Measurements from ENCODE around the gene U2AF1.
"Not testable (repeated sequence)": the region's sequence is repeated elsewhere in the genome, so short reads cannot be mapped to it uniquely, and the experiment has no call there.

The U2AF1 gene, protein sequence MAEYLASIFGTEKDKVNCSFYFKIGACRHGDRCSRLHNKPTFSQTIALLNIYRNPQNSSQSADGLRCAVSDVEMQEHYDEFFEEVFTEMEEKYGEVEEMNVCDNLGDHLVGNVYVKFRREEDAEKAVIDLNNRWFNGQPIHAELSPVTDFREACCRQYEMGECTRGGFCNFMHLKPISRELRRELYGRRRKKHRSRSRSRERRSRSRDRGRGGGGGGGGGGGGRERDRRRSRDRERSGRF

DNA sequence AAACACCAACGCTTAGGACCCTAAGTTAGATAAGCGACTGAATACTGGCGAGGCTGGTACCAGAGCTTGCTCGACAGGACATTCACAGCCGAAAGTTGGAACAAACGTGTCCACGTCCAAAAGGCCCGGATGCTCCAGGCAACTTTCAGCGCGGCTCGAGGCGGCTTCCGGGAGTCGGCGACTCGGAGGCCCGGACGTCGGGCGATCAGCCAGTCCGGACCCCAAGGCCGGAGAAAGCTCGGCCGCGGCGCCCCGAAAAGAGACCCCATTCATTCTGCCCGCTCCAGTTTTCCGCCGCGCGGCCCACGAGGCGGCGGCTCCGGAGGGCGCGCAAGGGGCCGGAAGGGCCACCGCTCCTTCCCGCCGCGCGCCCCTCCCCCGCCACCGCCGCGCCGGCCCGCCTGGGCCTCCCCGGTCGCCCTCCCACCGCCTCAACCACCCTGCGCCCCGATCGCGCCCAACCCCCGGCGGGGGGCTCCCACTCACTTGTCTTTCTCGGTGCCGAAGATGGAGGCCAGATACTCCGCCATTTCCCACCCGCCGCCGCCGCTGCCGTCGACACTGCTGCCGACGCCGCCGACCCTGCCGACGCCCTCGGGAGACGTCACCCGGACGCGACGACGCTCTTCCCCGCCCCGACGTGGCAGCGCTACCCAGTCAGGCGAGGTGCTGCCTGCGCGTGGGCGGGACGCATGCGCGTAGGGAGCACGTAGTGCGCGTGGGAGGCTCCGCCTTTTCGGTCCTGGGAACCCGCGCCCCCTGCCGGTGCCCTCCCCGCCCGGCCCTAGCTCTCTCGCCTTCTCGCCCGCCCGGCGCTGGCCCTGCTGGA lies at the start of gene U2AF1:
TSS of gene U2AF1 (minus strand) at position 606 of the 829 bp plus-strand sequence. CDS start at position 530, 76 bp downstream.
- not testable (repeated sequence) for DNase-seq

DNA sequence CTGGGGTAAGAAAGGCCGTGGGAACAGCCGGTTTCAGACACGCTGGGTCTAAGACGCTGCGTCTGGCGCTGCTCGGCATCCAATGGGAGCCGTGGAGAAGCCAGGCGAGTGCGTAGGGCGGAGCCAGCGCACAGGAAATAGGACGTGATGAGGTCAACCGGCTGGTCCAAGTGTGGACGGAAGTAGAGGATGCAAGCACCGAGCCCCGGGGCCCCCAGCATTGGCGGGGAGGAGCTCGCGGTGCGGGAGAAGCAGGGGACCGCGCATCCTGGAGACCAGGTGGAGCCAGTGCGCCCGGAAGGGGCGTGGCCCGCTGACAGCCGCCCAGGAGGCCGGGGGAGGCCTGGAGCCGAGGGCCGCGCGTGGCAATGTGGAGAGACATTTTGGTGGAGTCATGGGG lies 46.2 kb upstream of the U2AF1 start:
- DNase-seq = not testable (repeated sequence)

DNA sequence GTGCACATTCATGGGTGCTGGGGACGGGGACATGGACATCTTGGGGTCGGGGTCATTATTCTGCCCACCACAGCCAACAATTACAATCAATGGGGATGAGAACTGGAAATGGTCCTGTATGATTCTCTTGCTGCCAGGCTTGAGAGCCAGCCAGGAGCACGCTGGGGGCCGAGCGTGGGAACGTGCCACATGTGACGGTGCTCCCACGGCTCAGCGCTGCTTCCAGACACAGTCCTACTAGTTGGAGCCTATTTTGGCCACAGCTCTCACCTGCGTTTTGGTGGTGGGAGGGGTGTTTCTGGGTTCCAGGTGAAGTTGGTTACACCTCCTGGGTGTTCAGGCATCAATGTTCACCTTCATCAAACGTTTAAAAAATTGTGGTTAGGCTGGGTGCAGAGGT lies 42.0 kb upstream of the U2AF1 start:
- DNase-seq = not testable (repeated sequence)

DNA sequence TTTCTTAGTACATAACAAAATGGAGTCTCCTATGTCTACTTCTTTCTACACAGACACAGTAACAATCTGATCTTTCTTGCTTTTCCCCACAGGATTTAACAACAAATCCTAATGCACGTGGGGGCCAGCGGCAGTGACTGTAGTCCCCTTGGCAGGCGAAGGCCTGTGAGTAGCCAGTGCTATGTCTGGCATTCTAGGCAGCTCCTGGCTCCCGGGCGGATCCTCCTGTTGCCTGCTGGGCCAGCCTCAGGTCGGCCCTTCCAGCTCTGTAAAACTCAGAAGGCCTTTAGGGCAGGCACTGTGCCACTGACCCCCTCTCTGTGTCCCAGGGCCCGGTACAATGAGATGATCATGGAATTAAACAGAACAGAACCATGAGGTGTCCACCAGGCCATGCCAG lies 40.6 kb upstream of the U2AF1 start:
- DNase-seq = not testable (repeated sequence)

DNA sequence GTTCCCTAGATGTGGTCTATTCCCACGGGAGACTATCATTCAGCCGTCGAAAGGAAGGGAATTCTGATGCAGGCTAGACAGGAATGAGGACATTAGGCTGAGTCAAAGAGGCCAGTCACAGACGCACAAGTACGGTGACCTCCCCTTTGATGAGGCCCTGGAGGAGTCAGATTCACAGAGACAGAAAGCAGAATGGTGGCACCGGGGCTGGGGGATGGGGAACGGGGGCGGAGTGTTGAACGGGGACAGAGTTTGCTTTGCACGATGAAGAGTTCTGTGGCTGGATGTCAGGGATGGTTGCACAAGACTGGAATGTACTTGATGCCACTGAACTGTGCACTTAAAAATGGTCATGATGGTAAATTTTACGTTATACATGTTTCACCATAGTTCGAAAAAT lies 39.3 kb upstream of the U2AF1 start:
- not testable (repeated sequence) for DNase-seq

DNA sequence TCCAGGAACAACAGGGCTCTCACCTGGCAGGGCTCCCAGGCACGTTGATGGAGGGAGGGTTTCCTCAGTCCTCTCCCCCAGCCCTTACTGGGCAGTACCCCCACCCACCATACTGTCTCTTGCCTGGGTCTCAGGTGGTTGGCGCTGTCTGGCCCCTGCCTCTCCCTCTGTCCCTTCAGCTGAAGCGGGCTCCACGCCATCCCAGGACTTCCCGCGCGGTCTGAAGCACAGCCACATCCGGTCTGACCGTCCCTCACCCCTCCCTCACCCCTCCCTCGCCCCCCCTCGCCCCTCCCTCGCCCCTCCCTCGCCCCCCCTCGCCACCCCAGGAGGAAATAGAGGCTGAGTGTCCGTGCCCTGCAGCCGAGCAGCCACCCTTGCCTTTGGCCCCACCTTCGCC lies 34.0 kb upstream of the U2AF1 start:
- DNase-seq = not testable (repeated sequence)

DNA sequence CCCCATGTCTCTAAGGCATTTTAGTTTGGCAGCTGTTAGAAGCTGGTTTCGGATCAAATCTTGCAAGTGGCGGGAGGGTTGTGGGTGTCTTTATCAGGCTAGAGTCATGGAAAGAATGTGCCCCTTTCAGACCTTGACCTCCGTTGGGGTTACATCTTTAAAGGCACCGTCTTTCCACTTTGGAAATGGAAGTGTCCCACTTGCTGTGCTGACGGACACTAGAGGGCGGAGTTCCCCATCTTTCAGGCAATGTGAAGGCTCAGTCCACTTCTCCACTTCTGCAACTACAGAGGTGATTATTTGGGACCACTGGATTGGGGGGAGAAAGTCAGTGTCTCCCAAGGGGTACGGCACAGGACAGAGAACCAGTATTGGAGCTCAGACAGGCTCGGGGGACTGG lies 31.6 kb upstream of the U2AF1 start:
- DNase-seq = not testable (repeated sequence)

DNA sequence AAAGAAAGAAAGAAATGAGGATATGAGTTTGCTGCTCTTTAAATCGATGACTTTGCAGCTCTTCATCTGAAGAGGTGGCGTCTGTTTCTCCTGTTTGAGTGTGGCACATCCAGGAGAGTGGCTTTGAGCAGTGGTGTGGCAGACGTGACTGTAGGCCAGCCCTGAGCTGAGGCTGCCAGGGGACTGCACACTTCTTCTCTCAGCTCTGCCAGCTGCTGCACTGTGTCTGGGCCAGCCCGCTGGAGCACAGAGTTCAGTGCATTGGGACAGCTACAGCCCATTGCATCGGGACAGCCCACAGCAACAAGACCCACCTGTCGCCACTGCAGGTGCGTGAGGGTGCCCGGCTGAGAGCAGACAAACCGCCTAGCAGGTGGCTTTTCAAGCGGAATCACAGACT lies 27.1 kb upstream of the U2AF1 start:
- not testable (repeated sequence) for DNase-seq

DNA sequence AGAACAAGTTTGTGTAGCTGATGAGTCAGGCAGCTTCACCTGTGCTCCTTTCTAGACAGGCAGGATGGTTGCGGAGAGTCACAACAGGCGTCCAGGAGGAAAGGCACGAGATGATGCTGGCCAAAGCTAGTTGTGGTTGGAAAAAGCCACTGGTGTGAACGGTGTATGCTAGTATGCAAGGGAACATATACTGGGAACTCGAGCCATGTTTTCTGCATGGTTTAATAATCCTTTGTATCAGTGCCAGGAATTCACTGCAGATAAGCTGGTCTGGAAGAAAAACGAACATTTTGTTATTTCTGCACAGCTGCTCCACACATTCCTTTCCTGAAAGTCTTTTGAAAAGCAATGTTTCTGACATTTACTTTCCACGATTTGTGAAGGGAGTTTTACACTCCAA lies 22.7 kb upstream of the U2AF1 start:
- DNase-seq = not testable (repeated sequence)

DNA sequence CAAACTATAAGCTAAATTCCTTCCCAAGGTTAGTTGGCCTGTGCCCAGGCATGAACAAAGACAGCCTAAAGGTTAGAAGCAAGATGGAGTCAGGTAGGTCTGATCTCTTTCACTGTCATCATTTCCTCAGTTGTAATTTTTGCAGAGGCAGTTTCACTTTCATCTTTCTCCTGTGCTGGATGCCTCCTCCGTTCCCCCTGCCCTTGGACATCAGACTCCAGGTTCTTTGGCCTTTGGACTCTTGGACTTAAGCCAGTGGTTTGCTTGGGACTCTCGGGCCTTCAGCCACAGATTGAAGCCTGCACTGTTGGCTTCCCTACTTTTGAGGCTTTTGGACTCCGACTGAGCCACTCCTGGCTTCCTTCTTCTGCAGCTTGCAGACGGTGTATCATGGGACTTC lies 8.6 kb upstream of the U2AF1 start:
- not testable (repeated sequence) for DNase-seq

DNA sequence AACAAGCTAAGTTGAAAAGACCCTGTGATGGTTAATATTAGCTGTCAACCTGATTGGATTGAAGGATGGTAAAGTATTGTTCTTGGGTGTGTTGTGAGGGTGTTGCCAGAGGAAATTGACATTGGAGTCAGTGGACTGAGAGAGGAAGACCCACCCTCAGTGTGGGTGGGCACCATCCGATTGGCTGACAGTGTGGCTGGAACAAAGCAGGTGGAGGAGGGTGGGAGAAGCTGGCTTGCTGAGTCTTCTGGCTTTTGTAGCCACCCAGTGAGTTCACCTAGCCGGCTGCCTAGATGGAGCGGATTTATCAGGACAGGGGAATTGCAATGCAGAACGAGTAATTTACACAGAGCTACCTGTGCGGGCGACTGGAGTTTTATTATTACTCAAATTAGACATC lies 7.1 kb upstream of the U2AF1 start:
- DNase-seq = not testable (repeated sequence)

DNA sequence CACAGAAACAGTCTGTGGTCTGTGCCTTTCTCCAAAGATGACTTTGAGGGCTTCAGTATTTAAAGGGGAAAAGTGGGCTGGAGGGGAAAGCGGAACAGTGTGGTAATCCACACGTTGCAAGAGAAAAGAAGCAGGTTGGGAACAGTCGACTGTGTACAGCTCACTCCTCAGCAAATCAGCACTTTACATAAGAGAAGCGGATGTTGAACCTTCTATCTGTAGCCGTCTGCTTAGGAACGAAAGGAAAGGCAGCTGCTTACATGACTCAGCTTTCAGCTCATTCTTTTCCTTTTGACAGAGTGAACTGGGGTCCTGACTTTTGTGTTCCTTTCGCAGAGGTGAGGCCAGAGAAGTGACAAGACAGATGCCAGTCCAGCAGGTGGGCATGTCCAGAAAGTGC lies 1.6 kb upstream of the U2AF1 start:
- DNase-seq = not testable (repeated sequence)

DNA sequence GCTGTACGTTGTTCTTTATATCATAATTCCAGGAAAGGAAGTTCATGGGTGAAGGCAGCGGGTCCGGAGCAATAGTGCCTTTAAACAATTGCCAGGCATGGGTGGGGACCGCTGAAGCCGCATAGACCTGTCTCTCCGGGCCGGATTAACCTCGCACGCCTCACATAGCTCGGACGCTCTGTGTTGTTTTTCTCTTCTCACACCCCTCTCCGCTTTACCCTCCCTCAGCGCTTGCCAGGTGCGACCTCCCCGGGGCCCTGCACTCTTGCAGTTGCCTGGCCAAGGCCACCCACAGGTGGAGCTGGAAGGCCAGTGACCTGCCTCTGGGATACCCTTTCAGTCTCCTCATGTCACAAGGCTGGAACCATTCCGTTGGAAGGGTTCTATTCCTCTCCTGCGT lies 807 bp upstream of the U2AF1 start:
- not testable (repeated sequence) for DNase-seq

DNA sequence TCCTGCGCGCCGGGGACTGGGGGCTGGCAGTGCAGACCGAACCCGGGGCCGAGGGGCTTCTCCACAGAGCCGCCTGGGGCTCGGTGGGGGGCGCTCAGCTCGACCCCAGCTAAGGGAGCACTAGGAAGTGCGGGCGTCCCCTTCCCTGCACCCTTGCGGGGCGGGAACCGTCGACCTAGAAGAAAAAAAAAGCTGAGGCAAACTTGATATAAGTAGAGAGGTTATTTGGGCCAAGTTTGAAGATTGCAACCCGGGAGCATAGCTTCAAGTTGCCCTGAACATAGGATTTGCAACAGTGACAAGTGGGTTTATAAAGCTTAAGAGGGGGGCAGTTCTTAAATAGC lies 396 bp upstream of the U2AF1 start:
- DNase-seq = not testable (repeated sequence)

DNA sequence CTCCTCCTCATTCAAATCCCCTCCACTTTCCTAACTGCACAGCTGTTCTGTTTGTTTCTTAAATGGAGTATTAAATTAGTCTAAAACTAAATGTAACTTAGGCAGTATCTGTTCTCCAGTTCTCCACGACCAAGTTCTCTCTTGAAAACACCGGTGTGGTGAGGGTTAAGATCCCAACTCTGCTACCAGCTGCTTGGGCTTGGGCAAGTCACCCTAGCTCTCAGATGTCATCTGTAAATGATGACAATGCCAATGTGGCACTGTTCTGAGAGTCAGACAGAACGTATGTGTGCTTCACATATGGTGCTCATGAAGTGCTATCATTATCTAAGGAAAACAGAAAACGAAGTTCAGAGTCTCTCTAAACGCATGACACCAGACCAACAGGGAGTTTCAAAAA lies 2.7 kb downstream of the U2AF1 start:
- DNase-seq = not testable (repeated sequence)

DNA sequence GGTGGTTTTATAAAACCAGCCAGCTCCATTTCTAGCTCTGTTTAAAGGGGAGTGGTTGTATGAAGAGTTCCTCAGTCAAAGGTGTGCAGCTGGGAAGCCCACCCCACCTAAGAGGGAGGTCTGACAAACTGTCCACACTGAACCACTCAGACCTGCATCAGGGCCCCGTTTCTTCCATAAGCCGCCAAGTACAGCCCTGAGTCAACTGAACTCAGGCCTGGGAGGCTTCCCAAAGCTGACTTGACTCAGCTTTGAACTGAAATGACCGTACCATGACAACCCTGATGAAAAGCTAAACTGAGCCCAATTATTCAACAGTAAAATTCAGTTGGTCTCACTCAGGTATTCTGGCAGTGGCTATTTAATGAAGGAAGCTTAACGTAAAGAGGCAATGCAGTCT lies 5.1 kb downstream of the U2AF1 start:
- DNase-seq = not testable (repeated sequence)

DNA sequence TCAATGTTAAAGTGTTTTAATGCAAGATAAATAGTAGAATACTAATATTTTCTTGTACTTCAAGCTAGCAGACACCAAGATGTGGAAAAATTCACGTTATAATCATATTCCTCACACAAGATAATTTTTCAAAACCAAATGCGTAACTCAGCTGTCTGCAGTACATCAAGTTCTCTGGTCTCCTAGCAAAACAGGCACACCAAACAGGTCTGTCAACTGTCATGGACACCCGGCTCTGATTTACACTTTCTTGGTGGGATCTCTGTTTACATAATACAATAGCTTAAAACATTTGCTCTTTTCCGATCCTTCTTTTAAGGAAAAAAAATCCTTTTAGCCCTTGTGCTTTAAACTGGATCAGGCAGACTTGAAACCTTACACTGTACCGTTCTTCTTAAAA lies 5.7 kb downstream of the U2AF1 start:
- DNase-seq = not testable (repeated sequence)

DNA sequence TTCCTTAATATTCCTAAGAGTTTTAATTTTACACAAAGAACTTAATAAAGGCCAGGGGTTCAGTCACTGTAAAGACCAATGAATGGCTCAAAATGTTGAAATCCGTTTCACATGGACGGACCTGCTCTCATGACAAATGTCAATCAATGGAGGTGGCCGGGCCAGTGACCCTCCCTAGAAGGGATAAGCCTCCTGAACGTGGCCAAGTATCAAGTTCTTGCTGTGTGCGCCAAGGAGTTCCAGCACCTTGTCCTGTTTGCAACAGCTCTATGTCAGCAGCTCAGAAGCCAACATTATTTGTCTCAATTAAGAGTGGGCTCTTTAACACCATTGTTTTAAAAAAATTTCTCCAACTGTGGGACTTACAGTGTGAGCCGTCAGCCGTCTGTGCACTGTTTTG lies 6.4 kb downstream of the U2AF1 start:
- not testable (repeated sequence) for DNase-seq

DNA sequence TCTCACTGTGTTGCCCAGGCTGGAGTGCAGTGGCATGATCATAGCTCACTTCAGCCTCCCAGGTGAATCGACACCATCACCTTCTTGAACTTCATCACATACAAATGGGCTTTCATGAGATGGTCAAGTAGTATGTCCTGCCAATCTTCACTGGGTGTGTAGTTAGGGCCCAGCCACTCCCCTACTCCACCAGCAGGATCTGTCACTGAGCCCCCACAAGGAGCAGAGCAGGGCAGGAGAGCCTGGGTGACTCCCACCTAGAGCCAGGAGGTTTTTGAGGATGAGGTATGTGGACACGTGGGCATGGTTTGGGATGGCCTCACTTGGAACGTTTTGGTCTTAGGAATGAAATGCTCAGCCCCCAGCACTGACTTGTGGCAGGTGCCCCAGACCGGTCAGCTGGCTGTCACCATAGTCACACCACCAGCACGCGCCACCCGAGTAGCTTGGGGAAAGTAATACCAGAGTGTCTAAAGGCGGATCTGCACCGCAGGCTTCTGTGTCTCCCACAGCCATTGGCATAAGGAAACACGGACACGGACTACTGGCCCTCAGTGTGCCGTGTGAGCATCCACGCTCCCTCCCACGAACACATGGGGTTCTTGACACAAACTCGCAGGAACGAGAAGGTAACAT lies 15.3 kb downstream of the U2AF1 start:
- not testable (repeated sequence) for DNase-seq

DNA sequence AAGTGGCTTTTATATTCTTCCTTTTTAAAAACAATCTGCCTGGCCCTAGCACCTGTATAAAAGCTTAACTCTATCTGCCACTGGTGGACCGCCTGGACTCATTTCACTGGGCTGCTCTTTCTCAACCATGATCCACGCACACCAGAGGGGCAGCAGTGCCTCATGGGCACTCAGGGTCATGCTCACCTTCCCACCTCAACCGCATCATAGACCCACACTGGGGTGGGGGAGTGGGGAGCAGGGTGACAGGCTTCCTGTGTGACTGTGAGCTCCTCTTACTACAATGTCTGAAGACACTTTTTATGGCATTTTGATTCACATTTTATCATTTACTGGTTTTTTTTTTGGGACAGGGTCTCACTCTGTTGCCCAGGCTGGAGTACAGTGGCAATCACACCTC lies 16.4 kb downstream of the U2AF1 start:
- not testable (repeated sequence) for DNase-seq

DNA sequence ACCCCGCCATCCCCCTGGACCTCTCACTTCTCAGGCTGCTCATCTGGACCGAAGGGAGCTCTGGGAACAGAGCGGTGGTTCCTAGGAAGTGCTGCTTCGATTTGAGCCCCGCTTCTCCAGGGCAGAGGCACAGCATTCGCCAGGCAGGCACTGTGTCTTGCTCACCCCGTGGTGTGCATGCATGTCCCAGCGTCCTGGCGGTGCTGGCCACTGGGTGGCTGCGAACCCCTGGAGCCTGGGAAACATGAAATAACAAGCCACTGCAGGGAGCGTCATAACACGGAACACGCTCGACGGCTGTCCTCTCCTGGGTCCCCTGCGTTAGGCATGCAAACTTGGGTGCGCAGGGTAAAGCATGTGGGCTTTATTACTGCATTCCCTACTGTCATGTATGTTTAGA lies 17.9 kb downstream of the U2AF1 start:
- not testable (repeated sequence) for DNase-seq

DNA sequence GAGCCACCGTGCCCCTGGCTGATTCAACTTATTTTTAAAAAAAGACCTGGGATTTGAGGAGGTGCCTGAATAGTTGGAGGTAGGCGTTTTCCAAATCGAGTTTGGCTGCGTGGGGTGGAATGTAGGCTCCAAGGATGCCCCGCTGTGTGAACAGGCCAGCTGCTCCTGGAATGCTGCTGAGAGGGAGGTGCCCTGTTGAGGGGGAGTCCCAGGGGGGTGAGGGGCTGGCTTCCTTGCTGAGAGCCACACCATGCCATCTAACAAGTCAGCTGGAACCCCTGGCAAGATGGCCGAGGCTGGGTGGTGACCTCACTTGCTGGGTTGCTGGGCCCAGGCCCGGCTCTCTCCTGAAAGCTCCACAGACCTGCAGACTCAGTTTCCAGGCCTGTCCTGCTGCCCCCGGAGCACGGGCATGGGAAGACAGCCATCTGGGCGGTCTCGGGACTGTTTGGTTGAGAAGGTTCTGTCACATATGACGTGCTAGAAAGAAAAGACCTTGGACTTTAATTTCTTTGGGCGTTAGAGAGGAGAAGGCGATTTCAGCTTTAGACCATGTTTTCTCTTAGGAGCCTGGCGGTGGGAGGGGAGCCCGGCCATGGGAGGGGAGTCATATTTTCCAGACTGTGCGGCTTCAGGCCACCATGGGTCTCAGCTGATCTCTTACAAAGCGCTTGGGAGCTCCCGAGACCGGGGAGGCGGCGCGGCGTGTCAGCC lies 24.6 kb downstream of the U2AF1 start:
- not testable (repeated sequence) for DNase-seq

DNA sequence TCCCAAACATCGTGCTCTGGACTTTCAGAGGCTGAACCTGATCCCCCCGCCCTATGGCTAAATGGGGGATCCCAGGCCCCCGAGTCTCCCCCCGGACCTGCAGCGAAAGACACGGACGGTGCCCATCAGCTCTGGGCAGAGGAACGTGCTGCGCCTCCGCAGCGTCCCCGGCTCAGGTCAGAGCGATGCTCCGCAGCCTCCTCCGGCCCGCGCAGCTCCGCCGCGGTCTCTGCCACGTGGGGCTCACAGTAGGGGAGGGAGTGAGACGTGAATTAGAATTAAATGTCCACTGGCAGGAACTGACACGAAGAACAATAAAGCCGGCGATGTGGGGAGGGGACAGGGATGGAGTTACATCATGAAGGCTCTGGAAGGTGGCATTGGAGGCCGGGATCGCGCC lies 30.7 kb downstream of the U2AF1 start:
- not testable (repeated sequence) for DNase-seq
